ENCODE data around the gene ARRB2.

- TF ChIP-seq CTCF (IDR thresholded peaks at IDR 0.05; ENCODE audit: insufficient read depth, low read length, poor library complexity, severe bottlenecking) (no peak), EZH2phosphoT487 (conservative IDR thresholded peaks at IDR 0.05; ENCODE audit: low read length) (no peak)
Observed at GRCh38 chr17:4676791-4677190, 33.6 kb upstream of the ARRB2 start.
